HL-60 (cell line): ENCODE measurements around the gene CCL1.

Experiments used
- POLR2AphosphoS5 ChIP-seq: IDR thresholded peaks from 2 replicates; pipeline ENCODE4 v1.6.1; 2012; ENCODE audit warnings: low read depth
- TF ChIP-seq, protein P1 (sequence below): IDR thresholded peaks from one replicate; pipeline ENCODE4 v1.5.1; 2011; ENCODE audit warnings: low read length, control low read depth, inconsistent platforms; ENCODE audit not compliant: insufficient read depth

DNA sequence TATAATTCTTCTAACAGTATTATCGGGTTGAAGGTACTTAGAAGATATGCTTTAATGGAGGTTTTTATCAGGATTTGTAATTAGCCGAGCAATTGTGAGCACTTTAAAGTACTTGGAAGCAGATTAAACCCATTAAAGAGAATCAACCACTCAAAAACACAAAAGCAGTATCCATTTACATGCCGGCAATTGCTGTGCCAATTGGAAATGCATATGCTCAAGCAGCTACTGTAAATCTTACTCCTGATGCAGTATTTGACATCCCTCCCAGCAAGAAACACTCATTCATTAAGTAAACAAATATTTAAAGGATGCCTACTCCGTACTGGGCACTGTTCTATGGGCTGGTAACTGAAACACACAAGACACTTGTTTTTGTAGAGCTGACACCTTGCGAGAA lies 11.4 kb upstream of the CCL1 start:
- TF ChIP-seq, protein P1, sequence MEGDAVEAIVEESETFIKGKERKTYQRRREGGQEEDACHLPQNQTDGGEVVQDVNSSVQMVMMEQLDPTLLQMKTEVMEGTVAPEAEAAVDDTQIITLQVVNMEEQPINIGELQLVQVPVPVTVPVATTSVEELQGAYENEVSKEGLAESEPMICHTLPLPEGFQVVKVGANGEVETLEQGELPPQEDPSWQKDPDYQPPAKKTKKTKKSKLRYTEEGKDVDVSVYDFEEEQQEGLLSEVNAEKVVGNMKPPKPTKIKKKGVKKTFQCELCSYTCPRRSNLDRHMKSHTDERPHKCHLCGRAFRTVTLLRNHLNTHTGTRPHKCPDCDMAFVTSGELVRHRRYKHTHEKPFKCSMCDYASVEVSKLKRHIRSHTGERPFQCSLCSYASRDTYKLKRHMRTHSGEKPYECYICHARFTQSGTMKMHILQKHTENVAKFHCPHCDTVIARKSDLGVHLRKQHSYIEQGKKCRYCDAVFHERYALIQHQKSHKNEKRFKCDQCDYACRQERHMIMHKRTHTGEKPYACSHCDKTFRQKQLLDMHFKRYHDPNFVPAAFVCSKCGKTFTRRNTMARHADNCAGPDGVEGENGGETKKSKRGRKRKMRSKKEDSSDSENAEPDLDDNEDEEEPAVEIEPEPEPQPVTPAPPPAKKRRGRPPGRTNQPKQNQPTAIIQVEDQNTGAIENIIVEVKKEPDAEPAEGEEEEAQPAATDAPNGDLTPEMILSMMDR: no peak
- TF ChIP-seq POLR2AphosphoS5: no peak
